Activated T-cell treated with anti-CD3 and anti-CD28 coated beads, Interleukin-2, amount 50 U/mL, for 4 hours (primary cell): Measurements from ENCODE around the gene MEIS2. TPM values are rescaled to one million over a fixed set of nuclear protein-coding genes. Genes with fewer than 3 reads are reported as not detected.

Experiments
- ATAC-seq, 2 donors: fragments of 200-7000 bp; cut with Tn5 transposase; one replicate each; pipeline ENCODE4 v1.10.0; 2021
- DNase-seq: peaks from one replicate; pipeline ENCODE4 v3.0.0-alpha.2; 2020
- H3K27me3 Mint-ChIP-seq: one replicate; pipeline ENCODE4 v1.8.0; 2021; ENCODE audit warnings: low read depth, mixed read lengths
- H3K36me3 Mint-ChIP-seq: one replicate; pipeline ENCODE4 v1.8.0; 2022; ENCODE audit warnings: mixed read lengths; ENCODE audit not compliant: insufficient read depth
- H3K4me1 Mint-ChIP-seq: one replicate; pipeline ENCODE4 v1.8.0; 2021; ENCODE audit warnings: low read depth, mixed read lengths
- H3K4me3 Mint-ChIP-seq: one replicate; pipeline ENCODE4 v1.8.0; 2021; ENCODE audit warnings: mild to moderate bottlenecking, moderate library complexity, mixed read lengths
- H3K9me3 Mint-ChIP-seq: one replicate; pipeline ENCODE4 v1.8.0; 2021; ENCODE audit warnings: mixed read lengths
- total RNA-seq, 3 donors: library from RNA; stranded (reverse); gene quantifications; one replicate each; pipeline ENCODE4 v1.2.1, GENCODE V29; 2021

MEIS2 gene
- total RNA-seq, 3 donors from 2014 or later, result 0.20 TPM; not detected in 2

DNA sequence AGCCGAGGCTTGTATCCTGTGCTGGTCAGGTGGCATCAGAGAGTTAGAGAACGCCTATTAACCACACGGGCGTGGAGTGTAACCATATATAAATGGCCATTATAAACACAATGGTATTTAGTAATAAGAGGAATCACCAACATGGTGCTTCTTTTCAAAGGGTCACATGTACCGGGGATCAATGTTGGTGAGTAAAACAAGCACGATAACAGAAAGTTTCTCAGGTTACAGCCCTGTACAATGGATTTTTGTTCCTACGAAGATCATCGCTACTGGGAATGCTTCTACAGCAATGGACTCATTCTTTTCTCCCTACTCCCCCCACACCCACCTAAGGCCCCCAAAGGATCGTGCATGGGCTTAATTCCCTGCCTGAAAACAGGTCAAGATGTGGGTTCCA lies 42.5 kb downstream of the MEIS2 start:
- H3K4me1 Mint-ChIP-seq, result no peaks in the 10 kb centered on the region
- ATAC-seq, result no peak
- H3K9me3 Mint-ChIP-seq, result no peaks in the 10 kb centered on the region
- no peak for DNase-seq
- no peaks in the 10 kb centered on the region for H3K27me3 Mint-ChIP-seq
- H3K36me3 Mint-ChIP-seq, result no peaks in the 10 kb centered on the region
- no peak overlapping the region for H3K4me3 Mint-ChIP-seq

DNA sequence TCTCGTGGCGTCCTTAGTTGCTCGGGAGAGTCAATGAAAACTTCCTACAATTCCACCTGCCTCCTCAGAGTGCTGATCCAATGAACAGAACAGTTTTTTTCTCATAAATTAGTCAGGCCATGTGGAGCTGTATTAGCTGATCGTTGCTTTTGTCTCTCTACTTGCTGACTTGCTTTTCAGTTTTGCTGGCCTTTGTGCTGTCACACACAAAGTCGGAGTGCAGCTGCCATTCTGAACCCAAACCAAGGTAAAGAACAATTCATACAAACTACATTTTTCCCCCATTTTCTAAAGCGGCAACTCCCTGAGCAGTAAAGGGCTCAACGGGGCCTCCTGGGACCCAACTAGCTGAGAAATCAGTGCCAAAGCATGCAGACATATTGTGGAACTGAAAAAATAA lies 43.1 kb downstream of the MEIS2 start:
- ATAC-seq (no peak), DNase-seq (no peak)
- H3K4me1 Mint-ChIP-seq, result no peaks in the 10 kb centered on the region
- H3K36me3 Mint-ChIP-seq, result no peaks in the 10 kb centered on the region
- no peak overlapping the region for H3K4me3 Mint-ChIP-seq
- no peaks in the 10 kb centered on the region for H3K27me3 Mint-ChIP-seq
- no peaks in the 10 kb centered on the region for H3K9me3 Mint-ChIP-seq

GRCh38 chr15:37056177-37057121 lies 43.9 kb downstream of the MEIS2 start:
- H3K4me1 Mint-ChIP-seq, result no peaks in the 10 kb centered on the region
- no peaks in the 10 kb centered on the region for H3K9me3 Mint-ChIP-seq
- ATAC-seq, result no peak
- H3K27me3 Mint-ChIP-seq, result no peaks in the 10 kb centered on the region
- no peak for DNase-seq
- H3K4me3 Mint-ChIP-seq, result no peak overlapping the region
- no peaks in the 10 kb centered on the region for H3K36me3 Mint-ChIP-seq

- no peak overlapping the region for H3K4me3 Mint-ChIP-seq
- no peaks in the 10 kb centered on the region for H3K36me3 Mint-ChIP-seq
- H3K9me3 Mint-ChIP-seq, result no peaks in the 10 kb centered on the region
- ATAC-seq (no peak), DNase-seq (no peak)
- no peaks in the 10 kb centered on the region for H3K4me1 Mint-ChIP-seq
- no peaks in the 10 kb centered on the region for H3K27me3 Mint-ChIP-seq
Observed at GRCh38 chr15:37055481-37055880, 44.9 kb downstream of the MEIS2 start.

GRCh38 chr15:37054336-37054735 lies 46.0 kb downstream of the MEIS2 start:
- H3K9me3 Mint-ChIP-seq, result no peaks in the 10 kb centered on the region
- no peaks in the 10 kb centered on the region for H3K4me1 Mint-ChIP-seq
- DNase-seq (no peak), ATAC-seq (no peak)
- no peaks in the 10 kb centered on the region for H3K27me3 Mint-ChIP-seq
- H3K4me3 Mint-ChIP-seq, result no peak overlapping the region
- H3K36me3 Mint-ChIP-seq, result no peaks in the 10 kb centered on the region

DNA sequence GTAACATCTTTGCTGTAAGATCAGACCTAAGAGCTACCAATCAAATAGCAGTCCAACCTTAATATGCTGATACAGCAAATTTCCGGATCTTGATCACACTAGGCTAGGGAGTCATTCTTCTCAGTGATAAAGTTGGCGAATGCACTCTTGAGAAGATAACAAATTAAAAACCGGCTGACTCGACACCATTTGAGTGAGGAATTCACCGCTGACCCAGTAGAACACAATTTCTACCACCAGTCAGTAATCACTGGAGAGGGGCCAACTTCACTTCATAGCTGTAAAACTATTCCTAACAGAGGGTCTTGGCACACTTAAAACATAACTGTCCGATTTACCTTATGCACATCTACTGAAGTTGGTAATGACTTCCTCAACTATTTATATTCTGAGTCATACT lies 47.2 kb downstream of the MEIS2 start:
- no peak for ATAC-seq

DNA sequence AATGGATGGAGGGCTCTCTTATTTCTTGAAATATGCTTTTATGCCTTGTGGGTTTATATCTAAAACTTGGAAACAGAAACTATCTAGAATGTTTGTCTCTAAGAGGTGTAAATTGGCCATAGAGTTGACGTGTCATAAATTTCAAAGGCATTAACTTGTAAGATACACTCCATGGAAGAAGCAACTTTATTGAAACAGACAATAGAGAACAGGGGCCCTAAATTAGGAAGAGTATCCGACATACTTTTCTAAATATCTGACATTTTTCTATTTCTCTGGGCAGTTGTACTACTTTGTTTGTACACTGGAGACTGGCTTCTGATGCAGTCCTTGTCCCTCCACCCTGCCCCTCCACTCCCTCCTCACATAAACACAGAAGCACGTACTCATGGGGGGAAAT lies 50.0 kb downstream of the MEIS2 start:
- no peaks in the 10 kb centered on the region for H3K9me3 Mint-ChIP-seq
- no peak for ATAC-seq
- no peaks in the 10 kb centered on the region for H3K4me1 Mint-ChIP-seq
- H3K4me3 Mint-ChIP-seq, result no peak overlapping the region
- peaks cover 3% of the 10 kb centered on the region for H3K27me3 Mint-ChIP-seq
- no peaks in the 10 kb centered on the region for H3K36me3 Mint-ChIP-seq
- no peak for DNase-seq

More for the DNA sequence above, 47.2 kb downstream of the MEIS2 start:
- no peaks in the 10 kb centered on the region for H3K9me3 Mint-ChIP-seq
- DNase-seq, result no peak
- H3K27me3 Mint-ChIP-seq, result no peaks in the 10 kb centered on the region
- H3K4me3 Mint-ChIP-seq, result no peak overlapping the region
- no peaks in the 10 kb centered on the region for H3K4me1 Mint-ChIP-seq
- no peaks in the 10 kb centered on the region for H3K36me3 Mint-ChIP-seq

DNA sequence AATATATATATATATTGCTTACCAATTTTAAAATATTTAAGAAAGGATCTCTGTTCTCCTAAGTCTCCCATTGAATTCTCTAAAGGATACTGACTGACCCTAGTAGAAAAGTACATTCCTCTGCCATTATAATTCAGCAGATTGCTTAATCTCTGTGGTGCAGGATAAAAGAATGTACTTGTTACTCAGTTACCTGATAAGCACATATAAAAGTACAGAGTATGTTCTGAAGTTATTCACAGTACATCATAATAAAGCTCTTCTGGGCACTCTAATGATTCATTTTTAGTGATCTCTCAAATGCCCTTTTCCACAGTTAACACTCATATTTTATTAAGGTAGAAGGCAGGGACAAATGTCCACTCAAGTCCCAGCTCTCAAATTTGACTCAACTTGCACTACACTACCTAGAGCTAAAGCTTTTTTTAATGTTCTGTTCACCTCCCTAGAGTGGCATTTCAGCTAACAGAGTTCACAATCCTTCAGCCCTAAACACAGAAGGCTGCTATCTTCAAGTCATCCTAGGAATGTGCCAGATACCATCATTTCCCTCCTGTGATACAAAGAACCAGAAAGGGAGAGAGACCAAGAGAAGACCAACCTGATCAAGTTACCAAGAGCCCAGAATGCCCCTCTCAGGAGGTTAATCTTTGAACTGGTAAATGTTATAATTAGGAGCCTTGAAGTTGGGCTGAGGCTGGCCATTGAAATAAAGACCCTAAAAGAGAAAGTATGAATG lies 53.3 kb downstream of the MEIS2 start:
- H3K36me3 Mint-ChIP-seq, result no peaks in the 10 kb centered on the region
- H3K4me1 Mint-ChIP-seq, result no peaks in the 10 kb centered on the region
- H3K27me3 Mint-ChIP-seq, result peaks cover 3% of the 10 kb centered on the region
- DNase-seq (no peak), ATAC-seq (no peak)
- no peaks in the 10 kb centered on the region for H3K9me3 Mint-ChIP-seq
- no peak overlapping the region for H3K4me3 Mint-ChIP-seq

- Mint-ChIP-seq H3K9me3 (no peaks in the 10 kb centered on the region), H3K27me3 (peaks cover 5% of the 10 kb centered on the region), H3K36me3 (no peaks in the 10 kb centered on the region), H3K4me1 (no peaks in the 10 kb centered on the region), H3K4me3 (no peak overlapping the region)
- DNase-seq (no peak), ATAC-seq (no peak)
Observed at GRCh38 chr15:37045859-37046740, 54.2 kb downstream of the MEIS2 start.

GRCh38 chr15:37044915-37045648 lies 55.3 kb downstream of the MEIS2 start:
- Mint-ChIP-seq H3K4me3 (no peak overlapping the region), H3K27me3 (peaks cover 5% of the 10 kb centered on the region), H3K4me1 (no peaks in the 10 kb centered on the region), H3K9me3 (no peaks in the 10 kb centered on the region), H3K36me3 (no peaks in the 10 kb centered on the region)
- DNase-seq, result no peak
- ATAC-seq, result no peak

GRCh38 chr15:37041836-37042235 lies 58.5 kb downstream of the MEIS2 start:
- Mint-ChIP-seq H3K27me3 (peaks cover 5% of the 10 kb centered on the region), H3K4me1 (no peaks in the 10 kb centered on the region), H3K9me3 (no peaks in the 10 kb centered on the region), H3K36me3 (no peaks in the 10 kb centered on the region), H3K4me3 (no peak overlapping the region)
- no peak for DNase-seq
- ATAC-seq, result no peak

DNA sequence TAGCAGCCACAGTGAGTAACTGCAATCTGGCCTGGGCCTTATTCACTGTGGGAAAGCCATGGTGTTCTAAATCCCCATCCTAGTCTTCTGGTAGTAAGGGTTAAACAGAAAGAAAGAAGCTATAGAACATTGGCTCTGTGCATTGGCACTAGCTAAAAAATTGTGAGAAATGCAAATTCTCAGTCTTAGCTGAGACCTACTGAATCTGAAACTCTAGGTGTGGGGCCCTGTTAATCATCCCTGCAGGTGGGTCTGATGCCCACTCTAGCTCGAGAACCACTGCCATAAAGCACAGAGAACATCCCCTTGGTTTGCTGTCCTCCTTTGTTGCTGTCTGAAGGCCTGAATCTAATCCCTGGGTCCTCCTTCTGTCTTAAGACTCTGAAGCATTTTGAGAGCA lies 59.3 kb downstream of the MEIS2 start:
- no peak for ATAC-seq
- H3K4me3 Mint-ChIP-seq, result no peak overlapping the region
- no peaks in the 10 kb centered on the region for H3K9me3 Mint-ChIP-seq
- no peaks in the 10 kb centered on the region for H3K4me1 Mint-ChIP-seq
- DNase-seq, result no peak
- peaks cover 4% of the 10 kb centered on the region for H3K27me3 Mint-ChIP-seq
- no peaks in the 10 kb centered on the region for H3K36me3 Mint-ChIP-seq

- H3K4me1 Mint-ChIP-seq, result no peaks in the 10 kb centered on the region
- peaks cover 2% of the 10 kb centered on the region for H3K27me3 Mint-ChIP-seq
- no peaks in the 10 kb centered on the region for H3K9me3 Mint-ChIP-seq
- ATAC-seq (no peak), DNase-seq (no peak)
- H3K4me3 Mint-ChIP-seq, result no peak overlapping the region
- H3K36me3 Mint-ChIP-seq, result no peaks in the 10 kb centered on the region
Observed at GRCh38 chr15:37040072-37040742, 60.1 kb downstream of the MEIS2 start.
